SK-N-SH (cell line): Measurements from ENCODE around the gene KCNK6. TPM values are rescaled to one million over a fixed set of nuclear protein-coding genes. Genes with fewer than 3 reads are reported as not detected.

Experiments
- CTCF ChIA-PET: fragments of 300-600, 350-600 bp; formaldehyde crosslinking; extraction: SDS; loops from one replicate; lab custom pipeline; 2021; lab: Yijun Ruan, JAX
- POLR2A ChIA-PET: fragments of 350-600 bp; sonication (Branson Sonifier 250); formaldehyde crosslinking; extraction: SDS; loops from one replicate; lab custom pipeline; 2020; ENCODE audit warnings: antibody characterized with exemption, inconsistent platforms; lab: Yijun Ruan, JAX
- DNase-seq: peaks from one replicate; pipeline ENCODE4 v3.0.0; 2012
- H2AFZ ChIP-seq: fragments of 200-600 bp; sonication (generic); 2 replicates; pipeline ENCODE4 v1.8.1; 2016; ENCODE audit warnings: antibody characterized with exemption, mild to moderate bottlenecking, low read depth
- H3F3A ChIP-seq: fragments of 200-600 bp; sonication (generic); replicated peaks from 2 replicates; pipeline ENCODE3; 2016; ENCODE audit warnings: antibody characterized with exemption, mild to moderate bottlenecking; ENCODE audit not compliant: insufficient read depth
- H3K27ac ChIP-seq, 2 experiments: fragments of 200-500 bp in 1 of 2; fragments of 200-600 bp in 1 of 2; sonication (Bioruptor generic) in 1 of 2; sonication (generic), shearing (Covaris generic) in 1 of 2; 2 replicates each; pipeline versions ENCODE4 v1.5.1 to v1.6.1; 2014 to 2016; ENCODE audit warnings: low read depth in 2 of 2, inconsistent platforms in 1 of 2, low read length in 1 of 2, mild to moderate bottlenecking in 1 of 2, mixed read lengths in 1 of 2
- H3K27me3 ChIP-seq: fragments of 200-600 bp; sonication (generic), shearing (Covaris generic); 2 replicates; pipeline ENCODE4 v1.6.1; 2016; ENCODE audit warnings: mixed run types; ENCODE audit not compliant: insufficient read depth
- H3K36me3 ChIP-seq, 2 experiments: fragments of 200-500 bp in 1 of 2; fragments of 200-600 bp in 1 of 2; sonication (Bioruptor generic) in 1 of 2; sonication (generic) in 1 of 2; replicated peaks in 1 of 2; 2 replicates each; pipeline versions ENCODE3 to v1.5.1; 2014 to 2016; ENCODE audit warnings: low read length in 1 of 2, mild to moderate bottlenecking in 1 of 2; ENCODE audit not compliant: insufficient read depth in 2 of 2, control insufficient read depth in 1 of 2
- H3K4me1 ChIP-seq, 2 experiments: fragments of 200-500 bp in 1 of 2; fragments of 200-600 bp in 1 of 2; sonication (Bioruptor generic) in 1 of 2; sonication (generic), shearing (Covaris generic) in 1 of 2; 2 replicates each; pipeline versions ENCODE4 v1.5.1 to v1.6.1; 2014 to 2016; ENCODE audit warnings: low read depth in 1 of 2, low read length in 1 of 2, mixed run types in 1 of 2; ENCODE audit not compliant: insufficient read depth in 2 of 2, control insufficient read depth in 1 of 2
- H3K4me2 ChIP-seq: fragments of 200-600 bp; sonication (generic), shearing (Covaris generic); 2 replicates; pipeline ENCODE4 v1.6.1; 2017; ENCODE audit warnings: mixed run types
- H3K4me3 ChIP-seq, 2 experiments: fragments of 200-500 bp in 1 of 2; fragments of 200-600 bp in 1 of 2; sonication (Bioruptor generic) in 1 of 2; sonication (generic), shearing (Covaris generic) in 1 of 2; 2 replicates each; pipeline versions ENCODE4 v1.5.1 to v1.8.1; 2014 to 2016; ENCODE audit warnings: low read depth in 2 of 2, inconsistent platforms in 1 of 2, low read length in 1 of 2, mild to moderate bottlenecking in 1 of 2, mixed read lengths in 1 of 2, moderate library complexity in 1 of 2
- H3K79me2 ChIP-seq: fragments of 200-600 bp; sonication (generic); 2 replicates; pipeline ENCODE4 v1.8.1; 2017; ENCODE audit warnings: mild to moderate bottlenecking; ENCODE audit not compliant: insufficient read depth
- H3K9ac ChIP-seq: fragments of 200-600 bp; sonication (generic); 2 replicates; pipeline ENCODE4 v1.6.1; 2017; ENCODE audit warnings: mixed run types
- H3K9me2 ChIP-seq: fragments of 200-600 bp; sonication (generic); 2 replicates; pipeline ENCODE4 v1.6.1; 2017; ENCODE audit warnings: mixed run types
- H3K9me3 ChIP-seq: fragments of 200-600 bp; sonication (generic); 2 replicates; pipeline ENCODE4 v1.6.1; 2017; ENCODE audit warnings: mixed run types, mild to moderate bottlenecking, moderate library complexity
- H4K20me1 ChIP-seq: fragments of 200-600 bp; sonication (generic); 2 replicates; pipeline ENCODE4 v1.6.1; 2017; ENCODE audit warnings: mild to moderate bottlenecking, mixed run types; ENCODE audit not compliant: insufficient read depth
- CTCF ChIP-seq: fragments of 200-600 bp; sonication (generic); IDR thresholded peaks from 2 replicates; pipeline ENCODE4 v1.6.1; 2017; ENCODE audit warnings: antibody characterized with exemption, mild to moderate bottlenecking, moderate library complexity
- EP300 ChIP-seq, 2 experiments: IDR thresholded peaks; 2 replicates each; pipeline versions ENCODE4 v1.4.0 to v1.6.1; 2012; ENCODE audit warnings: borderline replicate concordance in 1 of 2, low read depth in 1 of 2, low read length in 1 of 2
- FOXJ3 ChIP-seq: sonication (generic); formaldehyde crosslinking; IDR thresholded peaks from 2 replicates; pipeline ENCODE4 v1.5.1; 2020; ENCODE audit warnings: mild to moderate bottlenecking, missing genetic modification reagents
- JUND ChIP-seq: IDR thresholded peaks from 2 replicates; pipeline ENCODE4 v1.4.0; 2012
- MEF2A ChIP-seq: IDR thresholded peaks from 2 replicates; pipeline ENCODE4 v1.4.0; 2012; ENCODE audit warnings: low read depth, borderline replicate concordance
- NRF1 ChIP-seq: IDR thresholded peaks from 2 replicates; pipeline ENCODE4 v1.6.1; 2012; ENCODE audit warnings: low read depth, mild to moderate bottlenecking, low read length
- RCOR1 ChIP-seq: fragments of 150-350 bp; IDR thresholded peaks from 2 replicates; pipeline ENCODE4 v1.6.1; 2017; ENCODE audit warnings: antibody characterized with exemption, low read length
- RFX5 ChIP-seq: IDR thresholded peaks from 2 replicates; pipeline ENCODE4 v1.6.1; 2012; ENCODE audit warnings: mild to moderate bottlenecking, improper control_type of control experiment, low read length
- RXRA ChIP-seq: IDR thresholded peaks from 2 replicates; pipeline ENCODE4 v1.4.0; 2012; ENCODE audit warnings: low read depth, mild to moderate bottlenecking, borderline replicate concordance
- SIN3A ChIP-seq: IDR thresholded peaks from 2 replicates; pipeline ENCODE4 v1.6.1; 2012; ENCODE audit warnings: low read depth, mild to moderate bottlenecking, low read length, moderate library complexity, borderline replicate concordance
- YY1 ChIP-seq: IDR thresholded peaks from 2 replicates; pipeline ENCODE4 v1.4.0; 2012; ENCODE audit warnings: low read depth, mild to moderate bottlenecking
- WGBS: methylation state at CpG from one replicate; pipeline ENCODE4 v1.1.6; 2017; ENCODE audit warnings: low lambda C conversion rate; 5-methylcytosine and 5-hydroxymethylcytosine counted together
- polyA plus RNA-seq, 3 experiments: library from polyadenylated mRNA; depleted of rRNA; stranded (reverse); fragments of >200 nt; gene quantifications; 2 replicates each; pipeline ENCODE4 v1.2.3, GENCODE V29; 2012
- TF ChIP-seq, protein P1 (sequence below): IDR thresholded peaks from 2 replicates; pipeline ENCODE4 v1.6.1; 2012; ENCODE audit warnings: mild to moderate bottlenecking, low read depth, low read length, moderate library complexity

KCNK6 gene
- polyA plus RNA-seq, 1 of the 3 experiments (the other 2 are of a cell fraction), result 0.26 TPM

GRCh38 chr19:38277969-38278680 lies 41.5 kb upstream of the KCNK6 start (continued):
- TF ChIP-seq, protein P1, sequence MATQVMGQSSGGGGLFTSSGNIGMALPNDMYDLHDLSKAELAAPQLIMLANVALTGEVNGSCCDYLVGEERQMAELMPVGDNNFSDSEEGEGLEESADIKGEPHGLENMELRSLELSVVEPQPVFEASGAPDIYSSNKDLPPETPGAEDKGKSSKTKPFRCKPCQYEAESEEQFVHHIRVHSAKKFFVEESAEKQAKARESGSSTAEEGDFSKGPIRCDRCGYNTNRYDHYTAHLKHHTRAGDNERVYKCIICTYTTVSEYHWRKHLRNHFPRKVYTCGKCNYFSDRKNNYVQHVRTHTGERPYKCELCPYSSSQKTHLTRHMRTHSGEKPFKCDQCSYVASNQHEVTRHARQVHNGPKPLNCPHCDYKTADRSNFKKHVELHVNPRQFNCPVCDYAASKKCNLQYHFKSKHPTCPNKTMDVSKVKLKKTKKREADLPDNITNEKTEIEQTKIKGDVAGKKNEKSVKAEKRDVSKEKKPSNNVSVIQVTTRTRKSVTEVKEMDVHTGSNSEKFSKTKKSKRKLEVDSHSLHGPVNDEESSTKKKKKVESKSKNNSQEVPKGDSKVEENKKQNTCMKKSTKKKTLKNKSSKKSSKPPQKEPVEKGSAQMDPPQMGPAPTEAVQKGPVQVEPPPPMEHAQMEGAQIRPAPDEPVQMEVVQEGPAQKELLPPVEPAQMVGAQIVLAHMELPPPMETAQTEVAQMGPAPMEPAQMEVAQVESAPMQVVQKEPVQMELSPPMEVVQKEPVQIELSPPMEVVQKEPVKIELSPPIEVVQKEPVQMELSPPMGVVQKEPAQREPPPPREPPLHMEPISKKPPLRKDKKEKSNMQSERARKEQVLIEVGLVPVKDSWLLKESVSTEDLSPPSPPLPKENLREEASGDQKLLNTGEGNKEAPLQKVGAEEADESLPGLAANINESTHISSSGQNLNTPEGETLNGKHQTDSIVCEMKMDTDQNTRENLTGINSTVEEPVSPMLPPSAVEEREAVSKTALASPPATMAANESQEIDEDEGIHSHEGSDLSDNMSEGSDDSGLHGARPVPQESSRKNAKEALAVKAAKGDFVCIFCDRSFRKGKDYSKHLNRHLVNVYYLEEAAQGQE, result no peak

- 84% methylated on average over 2 of the region's 2 CpGs for WGBS
- H3K4me3 ChIP-seq, result no peak overlapping the region
- DNase-seq, result no peak
- H3K9me3 ChIP-seq, result no peaks in the 10 kb centered on the region
- H3K4me1 ChIP-seq, result peaks cover 6 to 8% of the 10 kb centered on the region in 2 experiments; a peak in 3 of 4 replicates
- no peak overlapping the region for H2AFZ ChIP-seq
- H3K27me3 ChIP-seq, result no peaks in the 10 kb centered on the region
- no peaks in the 10 kb centered on the region for H4K20me1 ChIP-seq
- H3K4me2 ChIP-seq, result peak overlapping the region; percentile 31; the same call in 1 of the 2 replicates
- H3K36me3 ChIP-seq, result no peaks in the 10 kb centered on the region
- H3K79me2 ChIP-seq, result no peaks in the 10 kb centered on the region
- H3K27ac ChIP-seq, result no peak overlapping the region
- no peak overlapping the region for H3K9ac ChIP-seq
- ChIA-PET POLR2A (no interaction called here), CTCF (interaction anchor here (0.7 kb wide), 1 partner anchor 376 kb away, joined by 3 read pairs; no protein-coding TSS in a partner anchor)
- H3F3A ChIP-seq, result peaks cover 8% of the 10 kb centered on the region
- TF ChIP-seq, protein P1, result no peak
- TF ChIP-seq EP300 (IDR thresholded peaks at IDR 0.05; ENCODE audit: borderline replicate concordance in 1 of 2, low read depth in 1 of 2, low read length in 1 of 2), result no peak
- TF ChIP-seq RXRA, result no peak
- no peak for TF ChIP-seq NRF1
- no peak for TF ChIP-seq YY1
- no peak for TF ChIP-seq JUND
- TF ChIP-seq SIN3A, result no peak
- TF ChIP-seq CTCF, result no peak
- no peak for TF ChIP-seq RCOR1
- TF ChIP-seq FOXJ3 (CRISPR knock-in tag), result no peak
- no peak for TF ChIP-seq MEF2A
- TF ChIP-seq RFX5, result no peak
- H3K9me2 ChIP-seq, result no peaks in the 10 kb centered on the region
These were observed 40.9 kb upstream of the KCNK6 start for GRCh38 chr19:38278751-38279150.
